LNCaP clone FGC (cell line): ENCODE data around the gene DENND6B.
"Not testable (repeated sequence)": the region's sequence is repeated elsewhere in the genome, so short reads cannot be mapped to it uniquely, and the experiment has no call there.

Source experiments
- DNase-seq: peaks from one replicate; pipeline ENCODE4 v3.0.0-alpha.2; 2011; ENCODE audit warnings: low read depth
- H3K4me3 ChIP-seq: 2 replicates; pipeline ENCODE4 v1.5.1; 2011; ENCODE audit warnings: mild to moderate bottlenecking, low read depth, low read length, control low read depth
- TF ChIP-seq, protein P1 (sequence below): IDR thresholded peaks from 2 replicates; pipeline ENCODE4 v1.5.1; 2012; ENCODE audit warnings: mild to moderate bottlenecking; ENCODE audit not compliant: control insufficient read depth, insufficient read depth; ENCODE audit errors: extremely low read depth

The DENND6B gene, protein sequence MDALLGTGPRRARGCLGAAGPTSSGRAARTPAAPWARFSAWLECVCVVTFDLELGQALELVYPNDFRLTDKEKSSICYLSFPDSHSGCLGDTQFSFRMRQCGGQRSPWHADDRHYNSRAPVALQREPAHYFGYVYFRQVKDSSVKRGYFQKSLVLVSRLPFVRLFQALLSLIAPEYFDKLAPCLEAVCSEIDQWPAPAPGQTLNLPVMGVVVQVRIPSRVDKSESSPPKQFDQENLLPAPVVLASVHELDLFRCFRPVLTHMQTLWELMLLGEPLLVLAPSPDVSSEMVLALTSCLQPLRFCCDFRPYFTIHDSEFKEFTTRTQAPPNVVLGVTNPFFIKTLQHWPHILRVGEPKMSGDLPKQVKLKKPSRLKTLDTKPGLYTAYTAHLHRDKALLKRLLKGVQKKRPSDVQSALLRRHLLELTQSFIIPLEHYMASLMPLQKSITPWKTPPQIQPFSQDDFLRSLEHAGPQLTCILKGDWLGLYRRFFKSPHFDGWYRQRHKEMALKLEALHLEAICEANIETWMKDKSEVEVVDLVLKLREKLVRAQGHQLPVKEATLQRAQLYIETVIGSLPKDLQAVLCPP

DNA sequence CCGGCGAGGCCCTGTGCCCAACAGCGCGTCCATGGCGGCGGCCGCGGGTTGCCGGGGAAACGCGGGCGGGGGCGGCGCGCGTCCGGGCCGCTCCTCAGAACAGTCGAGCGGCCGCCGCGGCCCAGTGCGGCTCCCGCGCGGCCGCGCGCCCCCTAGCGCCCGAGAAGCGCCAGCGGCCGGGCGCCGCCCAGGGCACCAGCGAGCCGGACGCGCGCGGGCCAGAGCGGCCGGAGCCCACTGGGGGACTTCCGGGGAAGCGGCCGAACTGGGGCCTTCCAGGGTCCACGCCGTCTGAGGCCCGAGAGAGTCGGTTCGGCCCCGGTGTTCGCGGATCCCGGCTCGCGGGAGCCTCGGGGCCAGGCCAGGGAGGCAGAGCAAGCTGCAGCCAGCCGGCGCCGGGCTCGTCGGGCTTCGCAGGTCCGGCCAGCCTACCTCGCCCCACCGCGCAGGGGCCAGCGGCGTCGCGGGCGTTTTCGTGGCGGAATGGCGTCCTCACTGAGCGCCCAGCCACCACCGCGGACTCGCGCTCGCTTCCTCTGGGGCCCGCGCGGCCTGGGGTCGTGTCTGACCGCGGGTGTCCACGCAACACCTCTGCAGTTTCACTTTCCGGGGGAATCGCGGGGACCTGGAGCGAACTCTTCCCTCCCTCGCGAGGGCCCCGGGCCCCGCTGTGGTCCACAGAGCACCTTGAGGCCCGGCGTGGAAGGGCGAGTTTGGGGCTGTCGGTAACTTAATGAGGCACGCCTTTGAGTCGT, at the start of gene DENND6B:
Gene DENND6B, minus strand, starts transcription at position 57 of the 755 bp plus-strand sequence. Its CDS starts 24 bp downstream, at position 33.
- TF ChIP-seq, protein P1, sequence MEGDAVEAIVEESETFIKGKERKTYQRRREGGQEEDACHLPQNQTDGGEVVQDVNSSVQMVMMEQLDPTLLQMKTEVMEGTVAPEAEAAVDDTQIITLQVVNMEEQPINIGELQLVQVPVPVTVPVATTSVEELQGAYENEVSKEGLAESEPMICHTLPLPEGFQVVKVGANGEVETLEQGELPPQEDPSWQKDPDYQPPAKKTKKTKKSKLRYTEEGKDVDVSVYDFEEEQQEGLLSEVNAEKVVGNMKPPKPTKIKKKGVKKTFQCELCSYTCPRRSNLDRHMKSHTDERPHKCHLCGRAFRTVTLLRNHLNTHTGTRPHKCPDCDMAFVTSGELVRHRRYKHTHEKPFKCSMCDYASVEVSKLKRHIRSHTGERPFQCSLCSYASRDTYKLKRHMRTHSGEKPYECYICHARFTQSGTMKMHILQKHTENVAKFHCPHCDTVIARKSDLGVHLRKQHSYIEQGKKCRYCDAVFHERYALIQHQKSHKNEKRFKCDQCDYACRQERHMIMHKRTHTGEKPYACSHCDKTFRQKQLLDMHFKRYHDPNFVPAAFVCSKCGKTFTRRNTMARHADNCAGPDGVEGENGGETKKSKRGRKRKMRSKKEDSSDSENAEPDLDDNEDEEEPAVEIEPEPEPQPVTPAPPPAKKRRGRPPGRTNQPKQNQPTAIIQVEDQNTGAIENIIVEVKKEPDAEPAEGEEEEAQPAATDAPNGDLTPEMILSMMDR = peak; percentile 64
- H3K4me3 ChIP-seq = peak within 1 kb of the TSS; percentile 64
- no peak for DNase-seq

DNA sequence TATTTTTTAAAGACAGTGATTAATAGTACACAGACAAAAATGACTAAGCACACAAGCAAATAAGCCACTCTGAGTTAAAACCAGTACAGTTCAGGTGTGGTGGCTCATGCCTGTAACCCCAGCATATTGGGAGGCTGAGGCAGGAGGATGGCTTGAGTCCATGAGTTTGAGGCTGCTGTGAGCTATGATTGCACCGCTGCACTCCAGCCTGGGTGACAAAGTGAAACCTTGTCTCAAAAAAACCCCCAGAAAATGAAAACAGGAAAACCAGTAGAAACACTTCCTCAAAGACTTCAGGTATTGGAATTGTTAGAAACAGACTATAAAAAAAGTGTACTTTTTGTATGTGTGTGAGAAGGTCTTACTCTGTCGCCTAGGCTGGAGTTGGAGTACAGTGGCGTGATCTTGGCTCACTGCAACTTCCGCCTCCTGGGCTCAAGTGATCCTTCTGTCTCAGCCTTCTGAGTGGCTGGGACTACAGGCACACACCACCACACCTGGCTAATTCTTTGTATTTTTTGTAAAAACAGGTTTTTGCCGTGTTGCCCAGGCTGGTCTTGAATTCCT, 49.4 kb upstream of the DENND6B start:
- H3K4me3 ChIP-seq = no peak overlapping the region
- TF ChIP-seq, protein P1 = no peak
- DNase-seq = no peak

DNA sequence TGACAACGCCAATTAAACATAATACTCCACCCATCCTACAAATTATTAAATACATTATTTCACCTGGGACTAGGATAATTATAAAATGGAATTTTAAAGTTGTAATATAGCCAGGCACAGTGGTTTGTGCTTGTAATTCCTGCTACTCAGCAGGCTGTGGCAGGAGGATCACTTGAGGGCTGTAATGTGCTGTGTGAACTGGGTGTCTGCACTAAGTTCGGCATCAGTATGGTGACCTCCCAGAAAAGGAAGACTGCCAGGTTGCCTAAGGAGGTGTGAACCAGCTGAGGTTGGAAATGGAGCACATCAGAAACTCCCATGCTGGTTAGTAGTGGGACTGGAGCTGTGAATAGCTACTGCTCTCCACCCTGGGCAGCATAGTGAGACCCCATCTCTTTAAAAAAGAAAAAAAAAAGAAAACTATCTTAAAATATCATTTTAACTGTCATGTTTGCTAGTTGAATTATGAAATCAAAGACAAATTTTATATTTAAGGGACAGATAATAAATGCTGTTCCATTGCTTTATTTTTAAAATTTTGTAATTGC, 44.4 kb upstream of the DENND6B start:
- H3K4me3 ChIP-seq = no peak overlapping the region
- TF ChIP-seq, protein P1 = no peak
- no peak for DNase-seq

DNA sequence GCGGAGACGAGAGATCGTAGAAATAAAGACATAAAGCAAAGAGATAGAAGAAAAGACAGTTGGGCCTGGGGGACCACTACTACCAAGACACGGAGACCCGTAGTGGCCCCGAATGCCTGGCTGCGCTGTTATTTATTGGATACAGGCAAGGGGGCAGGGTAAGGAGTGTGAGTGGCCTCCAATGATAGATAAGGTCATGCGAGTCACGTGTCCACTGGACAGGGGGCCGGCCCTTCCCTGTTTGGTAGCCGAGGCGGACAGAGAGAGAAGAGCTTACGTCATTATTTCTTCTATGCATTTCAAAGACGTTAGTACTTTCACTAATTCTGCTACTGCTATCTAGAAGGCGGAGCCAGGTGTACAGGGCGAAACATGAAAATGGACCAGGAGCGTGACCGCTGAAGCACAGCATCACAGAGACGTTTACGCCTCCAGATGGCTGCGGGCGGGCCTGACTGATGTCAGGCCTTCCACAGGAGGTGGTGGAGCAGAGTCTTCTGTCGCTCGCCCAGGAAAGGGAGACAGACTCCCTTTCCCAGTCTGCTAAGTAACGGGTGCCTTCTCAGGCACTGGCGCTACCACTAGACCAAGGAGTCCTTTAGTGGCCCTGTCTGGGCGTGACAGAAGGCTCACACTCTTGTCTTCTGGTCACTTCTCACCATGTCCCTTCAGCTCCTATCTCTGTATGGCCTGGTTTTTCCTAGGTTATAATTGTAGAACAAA, 41.1 kb upstream of the DENND6B start:
- H3K4me3 ChIP-seq = no peak overlapping the region
- TF ChIP-seq, protein P1 = no peak
- no peak for DNase-seq

DNA sequence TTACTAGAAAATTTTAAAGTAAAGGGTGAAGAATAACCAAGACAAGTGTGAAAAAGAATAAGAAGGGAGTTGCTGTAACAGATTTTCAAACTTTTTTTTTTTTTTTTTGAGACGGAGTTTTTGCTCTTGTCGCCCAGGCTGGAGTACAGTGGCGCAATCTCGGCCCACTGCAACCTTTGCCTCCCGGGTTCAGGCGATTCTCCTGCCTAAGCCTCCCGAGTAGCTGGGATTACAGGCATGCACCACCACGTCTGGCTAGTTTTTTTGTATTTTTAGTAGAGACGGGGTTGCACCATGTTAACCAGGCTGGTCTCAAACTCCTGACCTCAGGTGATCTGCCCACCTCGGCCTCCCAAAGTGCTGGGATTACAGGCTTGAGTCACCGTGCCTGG, 37.0 kb upstream of the DENND6B start:
- not testable (repeated sequence) for DNase-seq, H3K4me3 ChIP-seq

DNA sequence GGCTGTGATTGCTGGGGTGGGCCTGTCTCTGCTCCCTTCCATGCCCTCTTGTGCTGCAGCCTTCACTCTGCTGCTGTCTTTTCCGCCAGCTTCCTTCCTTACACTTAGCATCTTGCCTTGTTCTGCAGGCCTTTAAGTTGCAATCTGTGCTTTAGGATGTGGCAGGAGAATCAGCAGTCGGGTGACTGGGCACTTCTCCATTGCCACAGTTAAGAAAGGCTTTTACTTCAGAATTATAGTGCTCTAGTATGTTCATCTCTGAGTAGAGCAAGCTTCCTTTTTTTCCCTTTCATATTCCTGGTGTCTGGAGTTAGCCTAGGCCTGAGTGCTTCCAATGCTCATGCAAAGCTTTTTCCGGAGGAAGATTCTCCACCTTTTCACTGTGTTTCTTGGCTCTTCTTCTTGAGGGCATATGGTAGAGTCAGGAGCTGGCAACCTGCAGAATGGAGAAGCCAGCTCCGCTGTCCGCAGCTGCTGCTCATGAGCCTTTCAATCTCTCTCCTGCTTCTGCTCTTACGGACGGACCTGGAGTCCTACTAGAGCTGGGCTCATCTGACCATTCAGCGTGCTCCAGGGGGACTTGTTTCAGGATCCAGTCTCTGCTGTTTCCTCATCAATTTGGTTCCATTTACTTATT, 36.5 kb upstream of the DENND6B start:
- TF ChIP-seq, protein P1 = no peak
- H3K4me3 ChIP-seq = no peak overlapping the region
- DNase-seq = no peak
